HepG2 (cell line): Measurements from ENCODE around the gene GPR137. TPM values are rescaled to one million over a fixed set of nuclear protein-coding genes. Genes with fewer than 3 reads are reported as not detected.

Experiments used
- ATF7-NPFF ChIP-seq: sonication (generic); formaldehyde crosslinking; IDR thresholded peaks from 2 replicates; pipeline ENCODE4 v1.8.1; 2023; ENCODE audit warnings: mild to moderate bottlenecking, low read depth, missing genetic modification reagents, moderate library complexity
- FOSL1 ChIP-seq: sonication (generic); formaldehyde crosslinking; IDR thresholded peaks from 2 replicates; pipeline ENCODE4 v1.9.0; 2021; ENCODE audit warnings: missing genetic modification reagents, borderline replicate concordance
- GATA4 ChIP-seq: sonication (generic); IDR thresholded peaks from 2 replicates; pipeline ENCODE4 v1.6.1; 2016; ENCODE audit warnings: antibody characterized with exemption, low read depth, borderline replicate concordance
- IKZF5 ChIP-seq: IDR thresholded peaks from 2 replicates; pipeline ENCODE4 v1.6.1; 2018; ENCODE audit warnings: missing genetic modification reagents, mild to moderate bottlenecking, missing compliant biosample characterization
- JARID2 ChIP-seq: sonication (generic); formaldehyde crosslinking; IDR thresholded peaks from 2 replicates; pipeline ENCODE4 v1.8.1; 2023; ENCODE audit warnings: missing genetic modification reagents, inconsistent platforms; ENCODE audit not compliant: insufficient replicate concordance
- SMAD1 ChIP-seq: sonication (generic); formaldehyde crosslinking; IDR thresholded peaks from 2 replicates; pipeline ENCODE4 v1.4.0; 2020; ENCODE audit warnings: missing genetic modification reagents, low read depth, mild to moderate bottlenecking, borderline replicate concordance
- SRY ChIP-seq: sonication (generic); formaldehyde crosslinking; IDR thresholded peaks from 2 replicates; pipeline ENCODE4 v1.8.0; 2022; ENCODE audit warnings: mild to moderate bottlenecking, missing genetic modification reagents
- TEF ChIP-seq: sonication (generic); formaldehyde crosslinking; IDR thresholded peaks from 2 replicates; pipeline ENCODE4 v1.5.0; 2020; ENCODE audit warnings: missing genetic modification reagents
- ZNF274 ChIP-seq: sonication (generic); formaldehyde crosslinking; IDR thresholded peaks from 2 replicates; pipeline ENCODE4 v1.5.1; 2020; ENCODE audit warnings: mild to moderate bottlenecking, missing genetic modification reagents
- polyA plus RNA-seq, 8 experiments: library from polyadenylated mRNA; depleted of rRNA in 3 of 8; stranded (reverse) in 7 of 8; unstranded in 1 of 8; fragments of >200 nt; fragmentation: Illumina TruSeq in 4 of 8; extraction: Trizol in 4 of 8; gene quantifications; 2 replicates each; pipeline versions ENCODE4 v1.2.1 to v1.2.3, GENCODE V29; 2011 to 2016; ENCODE audit warnings: low read depth in 4 of 8, missing spikeins in 1 of 8, mixed read lengths in 1 of 8; ENCODE audit not compliant: insufficient read depth in 1 of 8
- total RNA-seq, 5 experiments: library from RNA; depleted of rRNA; stranded (reverse); fragments of >200 nt; fragmentation: Illumina TruSeq; extraction: Trizol; gene quantifications; 2 replicates each; pipeline ENCODE4 v1.2.3, GENCODE V29; 2016; ENCODE audit warnings: low read depth in 1 of 5
- TF ChIP-seq, protein P1 (sequence below): sonication (generic); formaldehyde crosslinking; IDR thresholded peaks from 2 replicates; pipeline ENCODE4 v1.5.0; 2020; ENCODE audit warnings: missing genetic modification reagents
- TF ChIP-seq, protein P2 (sequence below): fragments of 450-650 bp; IDR thresholded peaks from 2 replicates; pipeline ENCODE4 v1.6.1; 2016
- TF ChIP-seq, protein P3 (sequence below): sonication (generic); formaldehyde crosslinking; IDR thresholded peaks from 2 replicates; pipeline ENCODE4 v1.4.0; 2020; ENCODE audit warnings: missing genetic modification reagents

GPR137 gene
- total and polyA plus RNA-seq, 2 of the 13 experiments (the other 11 are each of a cell fraction or from before 2014, with no cell fraction given), result 8.5 to 13.2 TPM

GRCh38 chr11:64284962-64285884 lies at the start of gene GPR137 (continued):
- TF ChIP-seq FOSL1 (no peak), TEF (CRISPR knock-in tag) (no peak), GATA4 (no peak), SRY (CRISPR knock-in tag) (no peak), SMAD1 (CRISPR knock-in tag) (0 out of 2 replicates have a peak, but pooled peaks have one; percentile 10), IKZF5 (CRISPR knock-in tag) (peak; percentile 21; the same call in 1 of the 2 replicates), ATF7-NPFF (no peak), JARID2 (no peak), ZNF274 (no peak; the same call in 1 of the 2 replicates)
- TF ChIP-seq, protein P1, sequence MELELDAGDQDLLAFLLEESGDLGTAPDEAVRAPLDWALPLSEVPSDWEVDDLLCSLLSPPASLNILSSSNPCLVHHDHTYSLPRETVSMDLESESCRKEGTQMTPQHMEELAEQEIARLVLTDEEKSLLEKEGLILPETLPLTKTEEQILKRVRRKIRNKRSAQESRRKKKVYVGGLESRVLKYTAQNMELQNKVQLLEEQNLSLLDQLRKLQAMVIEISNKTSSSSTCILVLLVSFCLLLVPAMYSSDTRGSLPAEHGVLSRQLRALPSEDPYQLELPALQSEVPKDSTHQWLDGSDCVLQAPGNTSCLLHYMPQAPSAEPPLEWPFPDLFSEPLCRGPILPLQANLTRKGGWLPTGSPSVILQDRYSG (CRISPR knock-in tag), result no peak
- TF ChIP-seq, protein P2, sequence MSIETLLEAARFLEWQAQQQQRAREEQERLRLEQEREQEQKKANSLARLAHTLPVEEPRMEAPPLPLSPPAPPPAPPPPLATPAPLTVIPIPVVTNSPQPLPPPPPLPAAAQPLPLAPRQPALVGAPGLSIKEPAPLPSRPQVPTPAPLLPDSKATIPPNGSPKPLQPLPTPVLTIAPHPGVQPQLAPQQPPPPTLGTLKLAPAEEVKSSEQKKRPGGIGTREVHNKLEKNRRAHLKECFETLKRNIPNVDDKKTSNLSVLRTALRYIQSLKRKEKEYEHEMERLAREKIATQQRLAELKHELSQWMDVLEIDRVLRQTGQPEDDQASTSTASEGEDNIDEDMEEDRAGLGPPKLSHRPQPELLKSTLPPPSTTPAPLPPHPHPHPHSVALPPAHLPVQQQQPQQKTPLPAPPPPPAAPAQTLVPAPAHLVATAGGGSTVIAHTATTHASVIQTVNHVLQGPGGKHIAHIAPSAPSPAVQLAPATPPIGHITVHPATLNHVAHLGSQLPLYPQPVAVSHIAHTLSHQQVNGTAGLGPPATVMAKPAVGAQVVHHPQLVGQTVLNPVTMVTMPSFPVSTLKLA, result no peak
- TF ChIP-seq, protein P3, sequence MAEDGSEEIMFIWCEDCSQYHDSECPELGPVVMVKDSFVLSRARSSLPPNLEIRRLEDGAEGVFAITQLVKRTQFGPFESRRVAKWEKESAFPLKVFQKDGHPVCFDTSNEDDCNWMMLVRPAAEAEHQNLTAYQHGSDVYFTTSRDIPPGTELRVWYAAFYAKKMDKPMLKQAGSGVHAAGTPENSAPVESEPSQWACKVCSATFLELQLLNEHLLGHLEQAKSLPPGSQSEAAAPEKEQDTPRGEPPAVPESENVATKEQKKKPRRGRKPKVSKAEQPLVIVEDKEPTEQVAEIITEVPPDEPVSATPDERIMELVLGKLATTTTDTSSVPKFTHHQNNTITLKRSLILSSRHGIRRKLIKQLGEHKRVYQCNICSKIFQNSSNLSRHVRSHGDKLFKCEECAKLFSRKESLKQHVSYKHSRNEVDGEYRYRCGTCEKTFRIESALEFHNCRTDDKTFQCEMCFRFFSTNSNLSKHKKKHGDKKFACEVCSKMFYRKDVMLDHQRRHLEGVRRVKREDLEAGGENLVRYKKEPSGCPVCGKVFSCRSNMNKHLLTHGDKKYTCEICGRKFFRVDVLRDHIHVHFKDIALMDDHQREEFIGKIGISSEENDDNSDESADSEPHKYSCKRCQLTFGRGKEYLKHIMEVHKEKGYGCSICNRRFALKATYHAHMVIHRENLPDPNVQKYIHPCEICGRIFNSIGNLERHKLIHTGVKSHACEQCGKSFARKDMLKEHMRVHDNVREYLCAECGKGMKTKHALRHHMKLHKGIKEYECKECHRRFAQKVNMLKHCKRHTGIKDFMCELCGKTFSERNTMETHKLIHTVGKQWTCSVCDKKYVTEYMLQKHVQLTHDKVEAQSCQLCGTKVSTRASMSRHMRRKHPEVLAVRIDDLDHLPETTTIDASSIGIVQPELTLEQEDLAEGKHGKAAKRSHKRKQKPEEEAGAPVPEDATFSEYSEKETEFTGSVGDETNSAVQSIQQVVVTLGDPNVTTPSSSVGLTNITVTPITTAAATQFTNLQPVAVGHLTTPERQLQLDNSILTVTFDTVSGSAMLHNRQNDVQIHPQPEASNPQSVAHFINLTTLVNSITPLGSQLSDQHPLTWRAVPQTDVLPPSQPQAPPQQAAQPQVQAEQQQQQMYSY, result no peak
